GM19467 (cell line): ENCODE results near the gene NEURL4.
"Not testable (repeated sequence)": the region's sequence is repeated elsewhere in the genome, so short reads cannot be mapped to it uniquely, and the experiment has no call there.

Experiments
- ATAC-seq: cut with Tn5 transposase; IDR thresholded peaks from one replicate; pipeline ENCODE4 v1.9.1; 2021; ENCODE audit warnings: mild to moderate bottlenecking, moderate library complexity; ENCODE audit not compliant: unreplicated experiment

The NEURL4 gene

GRCh38 chr17:7347630-7348477 lies 18.7 kb upstream of the NEURL4 start:
- ATAC-seq = no peak

- no peak for ATAC-seq
Measured at GRCh38 chr17:7346761-7347614, 17.9 kb upstream of the NEURL4 start.

GRCh38 chr17:7343250-7343649 lies 14.1 kb upstream of the NEURL4 start:
- ATAC-seq = no peak

- ATAC-seq = no peak
Measured at GRCh38 chr17:7341842-7342241, 12.7 kb upstream of the NEURL4 start.

GRCh38 chr17:7340179-7340578 lies 11.0 kb upstream of the NEURL4 start:
- ATAC-seq = no peak

GRCh38 chr17:7337600-7337999 lies 8.5 kb upstream of the NEURL4 start:
- ATAC-seq = not testable (repeated sequence)

GRCh38 chr17:7336240-7337175 lies 7.4 kb upstream of the NEURL4 start, which contains the start of gene ACAP1:
TSS of gene ACAP1 (plus strand) at chr17:7336529. CDS start at chr17:7336735, 206 bp downstream.
- no peak for ATAC-seq

- not testable (repeated sequence) for ATAC-seq
Measured at GRCh38 chr17:7335765-7336164, 6.6 kb upstream of the NEURL4 start.

GRCh38 chr17:7334938-7335538 lies 5.9 kb upstream of the NEURL4 start:
- ATAC-seq = no peak

GRCh38 chr17:7332600-7333069 lies 3.5 kb upstream of the NEURL4 start:
- ATAC-seq = not testable (repeated sequence)

GRCh38 chr17:7332111-7332510 lies 3.0 kb upstream of the NEURL4 start:
- no peak for ATAC-seq

GRCh38 chr17:7330638-7331015 lies 1.5 kb upstream of the NEURL4 start:
- no peak for ATAC-seq

- peak; percentile 27 for ATAC-seq
Measured at GRCh38 chr17:7329997-7330637, 982 bp upstream of the NEURL4 start.

- peak; percentile 52 for ATAC-seq
Measured at GRCh38 chr17:7329374-7329996, 350 bp upstream of the NEURL4 start.

GRCh38 chr17:7328009-7328408 lies 1.1 kb downstream of the NEURL4 start:
- ATAC-seq = no peak

- ATAC-seq = no peak
Measured at GRCh38 chr17:7327501-7327900, 1.6 kb downstream of the NEURL4 start.

- ATAC-seq = no peak
Measured at GRCh38 chr17:7327056-7327455, 2.1 kb downstream of the NEURL4 start.

- ATAC-seq = no peak
Measured at GRCh38 chr17:7326186-7326585, 2.9 kb downstream of the NEURL4 start.

- ATAC-seq = no peak
Measured at GRCh38 chr17:7325031-7325528, 4.1 kb downstream of the NEURL4 start.
